Fibroblast of mammary gland (primary cell): ENCODE data around the gene RUNX1.

ENCODE experiments used
- DNase-seq: peaks from one replicate; pipeline ENCODE4 v3.0.0-alpha.2; 2010; ENCODE audit warnings: low read depth
- H3K4me3 ChIP-seq: 2 replicates; pipeline ENCODE4 v1.5.1; 2011; ENCODE audit warnings: low read depth, mild to moderate bottlenecking, low read length, moderate library complexity; ENCODE audit not compliant: control insufficient read depth
- CTCF ChIP-seq: conservative IDR thresholded peaks from 2 replicates; pipeline ENCODE4 v1.5.1; 2011; ENCODE audit warnings: low read depth, low read length, inconsistent platforms; ENCODE audit not compliant: control insufficient read depth, insufficient read depth

The RUNX1 gene

GRCh38 chr21:35035116-35035515 is 14.0 kb downstream of the RUNX1 start:
- H3K4me3 ChIP-seq, result no peak overlapping the region
- TF ChIP-seq CTCF, result no peak
- DNase-seq, result no peak

GRCh38 chr21:35034203-35034926 is 14.7 kb downstream of the RUNX1 start:
- H3K4me3 ChIP-seq, result no peak overlapping the region
- no peak for TF ChIP-seq CTCF
- DNase-seq, result no peak

- DNase-seq, result no peak
- no peak for TF ChIP-seq CTCF
- no peak overlapping the region for H3K4me3 ChIP-seq
These were observed 16.4 kb downstream of the RUNX1 start for GRCh38 chr21:35032474-35033263.

GRCh38 chr21:35028451-35028978 is 20.6 kb downstream of the RUNX1 start:
- H3K4me3 ChIP-seq, result no peak overlapping the region
- no peak for TF ChIP-seq CTCF

GRCh38 chr21:35027563-35028450 is 21.3 kb downstream of the RUNX1 start:
- no peak overlapping the region for H3K4me3 ChIP-seq
- no peak for DNase-seq
- TF ChIP-seq CTCF, result no peak

More at GRCh38 chr21:35028451-35028978, 20.6 kb downstream of the RUNX1 start:
- no peak for DNase-seq
